ENCODE data around the gene ZBTB7C. TPM values are rescaled to one million over a fixed set of nuclear protein-coding genes. Genes with fewer than 3 reads are reported as not detected.

Gene ZBTB7C
- polyA plus RNA-seq, 2 of the 4 experiments (the other 2 are of a cell fraction), result 0.10 to 0.12 TPM

DNA sequence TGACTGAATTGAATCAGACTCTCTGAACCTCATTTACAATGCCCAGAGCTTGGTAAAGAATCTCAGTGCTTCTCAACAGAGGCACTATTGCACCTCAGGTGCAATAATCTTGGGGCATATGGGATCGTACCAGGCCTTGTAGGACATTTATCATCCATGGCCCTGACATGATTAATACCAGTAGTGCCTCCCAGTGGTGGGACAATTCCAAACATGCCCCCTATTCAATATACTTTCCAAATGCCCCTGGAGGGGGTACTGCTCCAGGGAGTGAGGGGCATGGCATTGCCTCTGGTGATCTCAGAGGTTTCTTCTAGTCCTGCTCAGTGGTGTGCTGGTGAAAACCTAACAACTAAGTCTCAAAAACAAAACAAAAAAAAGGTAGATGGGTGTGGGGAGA is 303.9 kb downstream of the ZBTB7C start:
- WGBS (ENCODE audit: missing lambda C conversion rate), result 75% methylated on average over 1 of the region's 1 CpG
- CTCF ChIA-PET, result interaction anchor here (0.7 to 1.4 kb wide), 2 partner anchors 14 to 75 kb away, joined by 3 to 5 read pairs; no protein-coding TSS in a partner anchor
- H3K4me3 ChIP-seq, result no peak overlapping the region
- H3K27ac ChIP-seq, result no peak overlapping the region
- ATAC-seq (no peak), FAIRE-seq (no peak), DNase-seq (ENCODE audit: low read depth in 1 of 2, low spot score in 1 of 2) (no peak)
- POLR2A ChIA-PET, result no interaction called here
- TF ChIP-seq HDAC2 (IDR thresholded peaks at IDR 0.05), result no peak
- no peak for TF ChIP-seq JUN (IDR thresholded peaks at IDR 0.05)
- TF ChIP-seq RNF2 (IDR thresholded peaks at IDR 0.05; ENCODE audit: borderline replicate concordance, low read depth), result no peak
- TF ChIP-seq SMC3 (IDR thresholded peaks at IDR 0.05), result no peak
- no peak for TF ChIP-seq CBX2 (IDR thresholded peaks at IDR 0.05; ENCODE audit: borderline replicate concordance, low read depth)
- no peak for TF ChIP-seq EHF (CRISPR knock-in tag; IDR thresholded peaks at IDR 0.05)
- no peak for TF ChIP-seq ZFP36 (IDR thresholded peaks at IDR 0.05; ENCODE audit: borderline replicate concordance, partially characterized antibody)
- no peak for TF ChIP-seq KDM1A (IDR thresholded peaks at IDR 0.05; ENCODE audit: low read depth)
- TF ChIP-seq USF2 (IDR thresholded peaks at IDR 0.05), result no peak
- TF ChIP-seq BHLHE40 (IDR thresholded peaks at IDR 0.05; ENCODE audit: low read depth, low read length), result no peak
- TF ChIP-seq E2F6 (IDR thresholded peaks at IDR 0.05; ENCODE audit: borderline replicate concordance, low read depth), result no peak
- no peak for TF ChIP-seq RFX5 (IDR thresholded peaks at IDR 0.05)
- TF ChIP-seq, protein P1, sequence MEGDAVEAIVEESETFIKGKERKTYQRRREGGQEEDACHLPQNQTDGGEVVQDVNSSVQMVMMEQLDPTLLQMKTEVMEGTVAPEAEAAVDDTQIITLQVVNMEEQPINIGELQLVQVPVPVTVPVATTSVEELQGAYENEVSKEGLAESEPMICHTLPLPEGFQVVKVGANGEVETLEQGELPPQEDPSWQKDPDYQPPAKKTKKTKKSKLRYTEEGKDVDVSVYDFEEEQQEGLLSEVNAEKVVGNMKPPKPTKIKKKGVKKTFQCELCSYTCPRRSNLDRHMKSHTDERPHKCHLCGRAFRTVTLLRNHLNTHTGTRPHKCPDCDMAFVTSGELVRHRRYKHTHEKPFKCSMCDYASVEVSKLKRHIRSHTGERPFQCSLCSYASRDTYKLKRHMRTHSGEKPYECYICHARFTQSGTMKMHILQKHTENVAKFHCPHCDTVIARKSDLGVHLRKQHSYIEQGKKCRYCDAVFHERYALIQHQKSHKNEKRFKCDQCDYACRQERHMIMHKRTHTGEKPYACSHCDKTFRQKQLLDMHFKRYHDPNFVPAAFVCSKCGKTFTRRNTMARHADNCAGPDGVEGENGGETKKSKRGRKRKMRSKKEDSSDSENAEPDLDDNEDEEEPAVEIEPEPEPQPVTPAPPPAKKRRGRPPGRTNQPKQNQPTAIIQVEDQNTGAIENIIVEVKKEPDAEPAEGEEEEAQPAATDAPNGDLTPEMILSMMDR (IDR thresholded peaks at IDR 0.05), result no peak
- TF ChIP-seq TP53 (CRISPR knock-in tag; IDR thresholded peaks at IDR 0.05), result no peak
- TF ChIP-seq EHMT2 (IDR thresholded peaks at IDR 0.05; ENCODE audit: low read depth), result no peak
- TF ChIP-seq ZC3H11A (IDR thresholded peaks at IDR 0.05), result no peak
- TF ChIP-seq ATOH8 (CRISPR knock-in tag; IDR thresholded peaks at IDR 0.05; ENCODE audit: low read depth), result no peak
- TF ChIP-seq RAD21 (conservative IDR thresholded peaks at IDR 0.05 in 1 of 2, IDR thresholded peaks at IDR 0.05 in 1 of 2), result no peak
- TF ChIP-seq, protein P2, sequence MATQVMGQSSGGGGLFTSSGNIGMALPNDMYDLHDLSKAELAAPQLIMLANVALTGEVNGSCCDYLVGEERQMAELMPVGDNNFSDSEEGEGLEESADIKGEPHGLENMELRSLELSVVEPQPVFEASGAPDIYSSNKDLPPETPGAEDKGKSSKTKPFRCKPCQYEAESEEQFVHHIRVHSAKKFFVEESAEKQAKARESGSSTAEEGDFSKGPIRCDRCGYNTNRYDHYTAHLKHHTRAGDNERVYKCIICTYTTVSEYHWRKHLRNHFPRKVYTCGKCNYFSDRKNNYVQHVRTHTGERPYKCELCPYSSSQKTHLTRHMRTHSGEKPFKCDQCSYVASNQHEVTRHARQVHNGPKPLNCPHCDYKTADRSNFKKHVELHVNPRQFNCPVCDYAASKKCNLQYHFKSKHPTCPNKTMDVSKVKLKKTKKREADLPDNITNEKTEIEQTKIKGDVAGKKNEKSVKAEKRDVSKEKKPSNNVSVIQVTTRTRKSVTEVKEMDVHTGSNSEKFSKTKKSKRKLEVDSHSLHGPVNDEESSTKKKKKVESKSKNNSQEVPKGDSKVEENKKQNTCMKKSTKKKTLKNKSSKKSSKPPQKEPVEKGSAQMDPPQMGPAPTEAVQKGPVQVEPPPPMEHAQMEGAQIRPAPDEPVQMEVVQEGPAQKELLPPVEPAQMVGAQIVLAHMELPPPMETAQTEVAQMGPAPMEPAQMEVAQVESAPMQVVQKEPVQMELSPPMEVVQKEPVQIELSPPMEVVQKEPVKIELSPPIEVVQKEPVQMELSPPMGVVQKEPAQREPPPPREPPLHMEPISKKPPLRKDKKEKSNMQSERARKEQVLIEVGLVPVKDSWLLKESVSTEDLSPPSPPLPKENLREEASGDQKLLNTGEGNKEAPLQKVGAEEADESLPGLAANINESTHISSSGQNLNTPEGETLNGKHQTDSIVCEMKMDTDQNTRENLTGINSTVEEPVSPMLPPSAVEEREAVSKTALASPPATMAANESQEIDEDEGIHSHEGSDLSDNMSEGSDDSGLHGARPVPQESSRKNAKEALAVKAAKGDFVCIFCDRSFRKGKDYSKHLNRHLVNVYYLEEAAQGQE (IDR thresholded peaks at IDR 0.05), result no peak
- TF ChIP-seq GATA3 (IDR thresholded peaks at IDR 0.05; ENCODE audit: borderline replicate concordance), result no peak
- no peaks in the 10 kb centered on the region for H3K9me3 ChIP-seq
- H3K4me1 ChIP-seq, result no peaks in the 10 kb centered on the region
- H3K4me2 ChIP-seq, result no peak overlapping the region

All from A549 (cell line).